ENCODE results near the gene MOSPD3.
A peak's percentile ranks its signal among the peaks of the same experiment; 100 is the strongest.

The MOSPD3 gene

GRCh38 chr7:100567751-100568175 lies 44.6 kb upstream of the MOSPD3 start:
- Histone ChIP-seq H3K4me3 (no peak overlapping the region), H3K27ac (no peak overlapping the region)
- no peak for DNase-seq (ENCODE audit: low spot score)
- no peak for TF ChIP-seq CTCF (IDR thresholded peaks at IDR 0.05)

GRCh38 chr7:100568176-100568895 lies 44.0 kb upstream of the MOSPD3 start:
- no peak for TF ChIP-seq CTCF (IDR thresholded peaks at IDR 0.05)
- no peak overlapping the region for H3K27ac ChIP-seq

GRCh38 chr7:100568896-100569844 lies 43.2 kb upstream of the MOSPD3 start:
- no peak for TF ChIP-seq CTCF (IDR thresholded peaks at IDR 0.05)
- Histone ChIP-seq H3K27ac (no peak overlapping the region), H3K4me3 (peak overlapping the region; percentile 65)
- DNase-seq (ENCODE audit: low spot score), result no peak

More at GRCh38 chr7:100568176-100568895, 44.0 kb upstream of the MOSPD3 start:
- no peak for DNase-seq (ENCODE audit: low spot score)
- no peak overlapping the region for H3K4me3 ChIP-seq

- H3K4me3 ChIP-seq, result no peak overlapping the region
- no peak for TF ChIP-seq CTCF (IDR thresholded peaks at IDR 0.05)
- no peak for DNase-seq (ENCODE audit: low spot score)
- no peak overlapping the region for H3K27ac ChIP-seq
Measured at GRCh38 chr7:100570954-100571828, 41.1 kb upstream of the MOSPD3 start.

GRCh38 chr7:100571829-100572116 lies 40.6 kb upstream of the MOSPD3 start:
- H3K27ac ChIP-seq, result no peak overlapping the region
- no peak for TF ChIP-seq CTCF (IDR thresholded peaks at IDR 0.05)
- H3K4me3 ChIP-seq, result no peak overlapping the region
- DNase-seq (ENCODE audit: low spot score), result no peak

- TF ChIP-seq CTCF (IDR thresholded peaks at IDR 0.05), result no peak
- H3K27ac ChIP-seq, result no peak overlapping the region
- no peak overlapping the region for H3K4me3 ChIP-seq
- DNase-seq (ENCODE audit: low spot score), result no peak
Measured at GRCh38 chr7:100572281-100572948, 39.9 kb upstream of the MOSPD3 start.

All from coronary artery (tissue), 2 donors.